ENCODE measurements around the gene OR7D4. TPM values are rescaled to one million over a fixed set of nuclear protein-coding genes. Genes with fewer than 3 reads are reported as not detected.

Gene OR7D4
- total RNA-seq, 1 donor from 2014 or later: not detected

DNA sequence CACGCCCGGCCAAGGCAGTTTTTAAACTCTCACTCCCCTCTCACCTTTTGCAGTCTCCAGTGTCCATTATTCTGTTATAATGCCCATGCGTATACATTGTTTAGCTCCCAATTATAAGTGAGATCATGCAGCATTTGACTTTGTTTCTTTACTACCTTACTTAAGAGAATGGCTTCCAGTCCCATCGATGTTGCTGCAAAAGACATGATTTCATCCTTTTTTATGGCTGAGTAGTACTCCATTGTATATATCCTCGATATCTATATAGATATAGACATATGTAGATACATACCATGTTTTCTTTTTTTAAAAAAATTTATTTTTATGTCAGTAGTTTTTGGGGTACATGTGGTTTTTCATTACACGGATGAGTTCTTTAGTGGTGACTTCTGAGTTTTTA is 32.2 kb downstream of the OR7D4 start:
- H3K27me3 ChIP-seq (ENCODE audit: control insufficient read depth, insufficient read depth, low read length): no peaks in the 10 kb centered on the region
- H3K36me3 ChIP-seq (ENCODE audit: control insufficient read depth, insufficient read depth, low read length): no peaks in the 10 kb centered on the region
- no peak for DNase-seq (ENCODE audit: low read depth)

GRCh38 chr19:9183000-9183399 is 36.4 kb downstream of the OR7D4 start:
- Histone ChIP-seq H3K36me3 (ENCODE audit: control insufficient read depth, insufficient read depth, low read length) (no peaks in the 10 kb centered on the region), H3K4me3 (ENCODE audit: low read depth, low read length) (no peak overlapping the region), H3K27me3 (ENCODE audit: control insufficient read depth, insufficient read depth, low read length) (no peaks in the 10 kb centered on the region)
- TF ChIP-seq, protein P1, sequence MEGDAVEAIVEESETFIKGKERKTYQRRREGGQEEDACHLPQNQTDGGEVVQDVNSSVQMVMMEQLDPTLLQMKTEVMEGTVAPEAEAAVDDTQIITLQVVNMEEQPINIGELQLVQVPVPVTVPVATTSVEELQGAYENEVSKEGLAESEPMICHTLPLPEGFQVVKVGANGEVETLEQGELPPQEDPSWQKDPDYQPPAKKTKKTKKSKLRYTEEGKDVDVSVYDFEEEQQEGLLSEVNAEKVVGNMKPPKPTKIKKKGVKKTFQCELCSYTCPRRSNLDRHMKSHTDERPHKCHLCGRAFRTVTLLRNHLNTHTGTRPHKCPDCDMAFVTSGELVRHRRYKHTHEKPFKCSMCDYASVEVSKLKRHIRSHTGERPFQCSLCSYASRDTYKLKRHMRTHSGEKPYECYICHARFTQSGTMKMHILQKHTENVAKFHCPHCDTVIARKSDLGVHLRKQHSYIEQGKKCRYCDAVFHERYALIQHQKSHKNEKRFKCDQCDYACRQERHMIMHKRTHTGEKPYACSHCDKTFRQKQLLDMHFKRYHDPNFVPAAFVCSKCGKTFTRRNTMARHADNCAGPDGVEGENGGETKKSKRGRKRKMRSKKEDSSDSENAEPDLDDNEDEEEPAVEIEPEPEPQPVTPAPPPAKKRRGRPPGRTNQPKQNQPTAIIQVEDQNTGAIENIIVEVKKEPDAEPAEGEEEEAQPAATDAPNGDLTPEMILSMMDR (IDR thresholded peaks at IDR 0.05; ENCODE audit: insufficient read depth, low read length, poor library complexity, severe bottlenecking): no peak
- DNase-seq (ENCODE audit: low read depth): no peak

More for the DNA sequence above, 32.2 kb downstream of the OR7D4 start:
- no peak overlapping the region for H3K4me3 ChIP-seq (ENCODE audit: low read depth, low read length)
- TF ChIP-seq, protein P1 (IDR thresholded peaks at IDR 0.05; ENCODE audit: insufficient read depth, low read length, poor library complexity, severe bottlenecking): no peak

GRCh38 chr19:9178901-9179300 is 40.5 kb downstream of the OR7D4 start, which contains the start of gene OR7D2:
OR7D2 (plus strand) TSS chr19:9178979; CDS start chr19:9185782, 6,803 bp downstream.
- Histone ChIP-seq H3K4me3 (ENCODE audit: low read depth, low read length) (no peak within 1 kb of the TSS), H3K27me3 (ENCODE audit: control insufficient read depth, insufficient read depth, low read length) (no peaks in the 10 kb centered on the region), H3K36me3 (ENCODE audit: control insufficient read depth, insufficient read depth, low read length) (no peaks in the 10 kb centered on the region)
- TF ChIP-seq, protein P1 (IDR thresholded peaks at IDR 0.05; ENCODE audit: insufficient read depth, low read length, poor library complexity, severe bottlenecking): no peak
- DNase-seq (ENCODE audit: low read depth): no peak

DNA sequence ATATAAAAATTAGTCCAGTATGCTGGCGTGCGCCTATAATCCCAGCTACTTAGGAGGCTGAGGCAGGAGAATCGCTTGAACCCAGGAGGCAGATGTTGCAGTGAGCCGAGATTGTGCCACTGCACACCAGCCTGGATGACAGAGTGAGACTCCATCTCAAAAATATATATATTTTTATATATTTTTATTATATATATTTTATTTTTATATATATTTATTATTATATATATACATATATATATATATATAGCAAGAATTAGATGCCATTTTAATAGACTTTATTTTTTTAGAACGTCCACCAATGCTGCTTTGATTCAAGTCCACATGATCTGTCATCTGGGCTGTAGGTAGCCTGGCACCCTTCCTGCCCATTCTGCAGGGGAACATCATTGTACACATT is 44.1 kb downstream of the OR7D4 start:
- no peak for DNase-seq (ENCODE audit: low read depth)
- Histone ChIP-seq H3K27me3 (ENCODE audit: control insufficient read depth, insufficient read depth, low read length) (no peaks in the 10 kb centered on the region), H3K4me3 (ENCODE audit: low read depth, low read length) (no peak overlapping the region), H3K36me3 (ENCODE audit: control insufficient read depth, insufficient read depth, low read length) (no peaks in the 10 kb centered on the region)
- TF ChIP-seq, protein P1 (IDR thresholded peaks at IDR 0.05; ENCODE audit: insufficient read depth, low read length, poor library complexity, severe bottlenecking): no peak

GRCh38 chr19:9171393-9171991 is 47.9 kb downstream of the OR7D4 start:
- Histone ChIP-seq H3K36me3 (ENCODE audit: control insufficient read depth, insufficient read depth, low read length) (no peaks in the 10 kb centered on the region), H3K4me3 (ENCODE audit: low read depth, low read length) (no peak overlapping the region), H3K27me3 (ENCODE audit: control insufficient read depth, insufficient read depth, low read length) (no peaks in the 10 kb centered on the region)
- TF ChIP-seq, protein P1 (IDR thresholded peaks at IDR 0.05; ENCODE audit: insufficient read depth, low read length, poor library complexity, severe bottlenecking): no peak
- DNase-seq (ENCODE audit: low read depth): no peak

DNA sequence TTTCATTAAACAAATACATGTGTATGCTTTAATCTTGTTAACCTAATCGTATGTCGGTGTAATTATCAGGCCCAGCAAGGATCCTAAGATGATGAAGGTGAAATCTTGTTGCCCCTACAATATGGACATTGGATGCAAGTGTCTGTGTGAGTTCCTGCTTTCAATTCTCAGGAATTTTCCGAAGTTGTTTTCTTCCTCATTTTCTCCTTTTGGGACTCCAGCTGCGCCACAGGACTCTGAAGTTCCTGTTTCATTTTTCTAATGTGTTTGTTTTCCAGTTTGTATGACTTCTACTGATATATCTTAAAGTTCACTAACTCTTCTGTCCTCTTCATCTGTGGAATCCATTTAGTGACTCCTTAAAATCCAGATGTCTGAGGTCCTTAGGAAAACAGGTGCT is 52.5 kb downstream of the OR7D4 start:
- Histone ChIP-seq H3K36me3 (ENCODE audit: control insufficient read depth, insufficient read depth, low read length) (peaks cover 1% of the 10 kb centered on the region), H3K27me3 (ENCODE audit: control insufficient read depth, insufficient read depth, low read length) (no peaks in the 10 kb centered on the region), H3K4me3 (ENCODE audit: low read depth, low read length) (no peak overlapping the region)
- DNase-seq (ENCODE audit: low read depth): no peak
- TF ChIP-seq, protein P1 (IDR thresholded peaks at IDR 0.05; ENCODE audit: insufficient read depth, low read length, poor library complexity, severe bottlenecking): no peak
